GM12891 (cell line): ENCODE data around the gene AKR1D1.

Source experiments
- PAX5 ChIP-seq: IDR thresholded peaks from 2 replicates; pipeline ENCODE4 v1.6.1; 2011; ENCODE audit warnings: low read length, moderate library complexity, mild to moderate bottlenecking; ENCODE audit not compliant: insufficient read depth, severe bottlenecking
- POLR2A ChIP-seq: IDR thresholded peaks from 2 replicates; pipeline ENCODE4 v1.6.1; 2011; ENCODE audit warnings: low read depth, low read length, control low read depth
- POLR2AphosphoS5 ChIP-seq: IDR thresholded peaks from 2 replicates; pipeline ENCODE4 v1.6.1; 2011; ENCODE audit warnings: low read depth, low read length, control low read depth
- POU2F2 ChIP-seq: IDR thresholded peaks from 2 replicates; pipeline ENCODE4 v1.6.1; 2011; ENCODE audit warnings: low read depth, mild to moderate bottlenecking, control low read depth, low read length, moderate library complexity
- SPI1 ChIP-seq: IDR thresholded peaks from 2 replicates; pipeline ENCODE4 v1.6.1; 2011; ENCODE audit warnings: low read depth, low read length, control low read depth

DNA sequence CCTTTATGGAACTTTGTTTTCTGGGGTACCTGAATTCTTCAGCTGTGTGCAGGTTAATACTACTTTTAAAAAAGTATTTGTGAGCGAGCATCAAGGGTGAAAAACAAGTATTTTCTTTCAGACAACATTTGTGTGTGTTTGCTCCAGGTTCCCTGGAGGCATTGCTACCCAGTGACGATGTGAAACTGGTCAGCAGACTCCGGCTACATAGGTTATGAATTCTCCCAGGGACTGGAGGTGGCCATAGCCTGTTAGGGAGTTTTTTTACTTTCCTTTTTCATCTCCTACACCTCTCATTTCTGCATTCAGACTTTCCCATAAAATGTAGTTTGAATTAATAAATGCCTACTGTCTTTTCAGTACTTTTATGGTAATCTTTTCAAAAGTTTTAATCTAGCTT, 7.6 kb downstream of the AKR1D1 start:
- TF ChIP-seq POLR2A (no peak), SPI1 (no peak), POU2F2 (no peak), POLR2AphosphoS5 (no peak), PAX5 (no peak)
